K562 (cell line): ENCODE measurements around the gene ERH. TPM values are rescaled to one million over a fixed set of nuclear protein-coding genes. Genes with fewer than 3 reads are reported as not detected.

Experiments
- ATAC-seq: fragments of 200-7000 bp; cut with Tn5 transposase; 3 replicates; pipeline ENCODE4 v1.9.1; 2020; ENCODE audit warnings: moderate library complexity
- BruUV-seq: library from RNA; stranded (reverse); fragments of 400-500 nt; replicated peaks from 2 replicates; lab custom pipeline; 2021; lab: Mats Ljungman, UMichigan
- CTCF ChIA-PET: fragments of 300-600 bp; formaldehyde crosslinking; extraction: SDS; loops from one replicate; lab custom pipeline; 2021; ENCODE audit warnings: low intra/inter-chr PET ratio; lab: Yijun Ruan, JAX
- POLR2A ChIA-PET: fragments of 300-600, 350-650 bp; sonication (Branson Sonifier 250); formaldehyde crosslinking; extraction: SDS; loops from one replicate; lab custom pipeline; 2021; ENCODE audit warnings: antibody characterized with exemption, inconsistent platforms; lab: Yijun Ruan, JAX
- DNase-seq, 4 experiments: peaks; one replicate each; pipeline versions ENCODE4 v3.0.0 to v3.0.0-alpha.2; 2011 to 2018; ENCODE audit warnings: low spot score in 3 of 4, mixed read lengths in 3 of 4; ENCODE audit errors: extremely low read depth in 1 of 4
- FAIRE-seq: peaks from 2 replicates; lab custom pipeline; 2011; peaks lifted over from hg19 to GRCh38; lab: Jason Lieb, UNC
- H2AFZ ChIP-seq: 2 replicates; pipeline ENCODE4 v1.6.0; 2011; ENCODE audit warnings: low read depth, low read length, control low read depth, inconsistent platforms
- H3K27ac ChIP-seq: fragments of 200-600 bp; 3 replicates; pipeline ENCODE4 v1.8.0; 2011; ENCODE audit warnings: low read depth, mild to moderate bottlenecking, control low read depth, inconsistent platforms, low read length, moderate library complexity, mixed read lengths; ENCODE audit errors: extremely low read depth
- H3K27me3 ChIP-seq, 2 experiments: fragments of 300-600 bp in 1 of 2; 2 replicates in 1 of 2; 3 replicates in 1 of 2; pipeline versions ENCODE4 v1.6.0 to v1.8.0; 2011; ENCODE audit warnings: inconsistent platforms in 2 of 2, low read length in 2 of 2, mild to moderate bottlenecking in 1 of 2, mixed read lengths in 1 of 2, moderate library complexity in 1 of 2; ENCODE audit not compliant: control insufficient read depth in 2 of 2, insufficient read depth in 2 of 2
- H3K36me3 ChIP-seq: fragments of 300-600 bp; 3 replicates; pipeline ENCODE4 v1.8.0; 2011; ENCODE audit warnings: mild to moderate bottlenecking, low read length, inconsistent platforms; ENCODE audit not compliant: control insufficient read depth, insufficient read depth
- H3K4me1 ChIP-seq, 2 experiments: fragments of 200-600 bp in 1 of 2; replicated peaks in 1 of 2; 2 replicates in 1 of 2; 3 replicates in 1 of 2; pipeline versions ENCODE4 v1.5.1 to v1.8.0; 2011; ENCODE audit warnings: inconsistent platforms in 2 of 2, low read length in 2 of 2, mild to moderate bottlenecking in 1 of 2, mixed read lengths in 1 of 2, moderate library complexity in 1 of 2; ENCODE audit not compliant: control insufficient read depth in 2 of 2, insufficient read depth in 2 of 2
- H3K4me2 ChIP-seq: 2 replicates; pipeline ENCODE4 v1.6.1; 2011; ENCODE audit warnings: low read length, control low read depth, inconsistent platforms, mixed read lengths; ENCODE audit not compliant: insufficient read depth
- H3K4me3 ChIP-seq: fragments of 200-600 bp; sonication (generic), shearing (Covaris generic); 2 replicates; pipeline ENCODE4 v1.5.1; 2016; ENCODE audit warnings: control low read depth, inconsistent platforms
- H3K79me2 ChIP-seq: fragments of 200-600 bp; 3 replicates; pipeline ENCODE4 v1.8.0; 2011; ENCODE audit warnings: low read length, inconsistent platforms; ENCODE audit not compliant: control insufficient read depth, insufficient read depth
- H3K9ac ChIP-seq, 2 experiments: 2 replicates each; pipeline versions ENCODE4 v1.6.0 to v1.6.1; 2011; ENCODE audit warnings: low read depth in 2 of 2, low read length in 2 of 2, control low read depth in 1 of 2, inconsistent platforms in 1 of 2, mild to moderate bottlenecking in 1 of 2, mixed read lengths in 1 of 2; ENCODE audit not compliant: insufficient read depth in 1 of 2
- H3K9me1 ChIP-seq: one replicate; pipeline ENCODE4 v1.6.0; 2011; ENCODE audit warnings: inconsistent platforms, mild to moderate bottlenecking, low read length, moderate library complexity; ENCODE audit not compliant: control insufficient read depth, insufficient read depth
- H3K9me3 ChIP-seq: replicated peaks from 2 replicates; pipeline ENCODE4 v1.5.1; 2011; ENCODE audit warnings: low read depth, low read length, inconsistent platforms; ENCODE audit not compliant: control insufficient read depth, insufficient read depth
- H4K20me1 ChIP-seq: replicated peaks from 2 replicates; pipeline ENCODE4 v1.6.1; 2011; ENCODE audit warnings: low read length, inconsistent platforms, mixed read lengths; ENCODE audit not compliant: control insufficient read depth, insufficient read depth
- NEUROD1 ChIP-seq: fragments of 150-350 bp; IDR thresholded peaks from 2 replicates; pipeline ENCODE4 v1.6.1; 2014; ENCODE audit warnings: borderline replicate concordance, low read length, low read depth; ENCODE audit not compliant: partially characterized antibody
- NFRKB ChIP-seq: fragments of 450-650 bp; IDR thresholded peaks from 2 replicates; pipeline ENCODE4 v1.6.1; 2016; ENCODE audit warnings: low read depth
- RCOR1 ChIP-seq, 2 experiments: IDR thresholded peaks; 2 replicates each; pipeline ENCODE4 v1.6.1; 2012; ENCODE audit warnings: low read depth in 2 of 2, low read length in 2 of 2, borderline replicate concordance in 1 of 2, improper control_type of control experiment in 1 of 2
- TSHZ1 ChIP-seq: fragments of 250-450 bp; sonication (Bioruptor Pico); IDR thresholded peaks from 2 replicates; pipeline ENCODE4 v1.4.0; 2020; ENCODE audit warnings: mild to moderate bottlenecking, moderate library complexity
- ZNF311 ChIP-seq: fragments of 250-450 bp; sonication (Bioruptor Pico); IDR thresholded peaks from 2 replicates; pipeline ENCODE4 v1.4.0; 2020; ENCODE audit warnings: mild to moderate bottlenecking, moderate library complexity
- ZNF766 ChIP-seq: fragments of 200-800 bp; sonication (Bioruptor generic); conservative IDR thresholded peaks from 2 replicates; pipeline ENCODE4 v1.6.1; 2016; ENCODE audit warnings: missing genetic modification characterization, missing compliant biosample characterization
- WGBS: fragments of 100-300 bp; shearing (Covaris generic); methylation state at CpG from one replicate; pipeline ENCODE4 v1.1.6; 2016; ENCODE audit warnings: low coverage, mixed read lengths; ENCODE audit not compliant: insufficient coverage; ENCODE audit errors: missing lambda C conversion rate; 5-methylcytosine and 5-hydroxymethylcytosine counted together
- in situ Hi-C: fragments of 300-500 bp; cut with MboI; formaldehyde crosslinking; loops from 4 replicates; pipeline ENCODE4 v1.15.0; 2018; ENCODE audit warnings: inconsistent platforms, mixed read lengths
- intact Hi-C: fragments of 100-400 bp; cut with micrococcal nuclease; formaldehyde crosslinking; loops from 2 replicates; pipeline ENCODE4 v1.14.2; 2022
- polyA plus RNA-seq, 8 experiments: library from polyadenylated mRNA; depleted of rRNA in 4 of 8; stranded (reverse) in 5 of 8; unstranded in 3 of 8; fragments of >200 nt; fragmentation: Nextera tagmentation in 2 of 8; fragmentation: Illumina TruSeq in 1 of 8; extraction: Ambion mirVana in 2 of 8; extraction: Trizol in 1 of 8; gene quantifications; 2 replicates each; pipeline versions ENCODE4 v1.2.1 to v1.2.3, GENCODE V29; 2011 to 2014; ENCODE audit warnings: inconsistent platforms in 1 of 8, missing spikeins in 1 of 8
- total RNA-seq, 7 experiments: library from RNA; depleted of rRNA in 6 of 7; stranded (reverse); fragments of >200 nt in 6 of 7; fragmentation: Illumina TruSeq in 2 of 7; extraction: Trizol in 2 of 7; gene quantifications; 2 replicates each; pipeline versions ENCODE4 v1.2.1 to v1.2.3, GENCODE V29; 2011 to 2021; ENCODE audit warnings: low replicate concordance in 1 of 7

ERH gene
- total and polyA plus RNA-seq, 9 of the 15 experiments (the other 6 are each of a cell fraction or from before 2014, with no cell fraction given), result 78.2 to 474 (median 250) TPM

GRCh38 chr14:69351385-69351784 is 46.7 kb downstream of the ERH start:
- Histone ChIP-seq H2AFZ (no peak overlapping the region), H4K20me1 (no peaks in the 10 kb centered on the region), H3K79me2 (no peaks in the 10 kb centered on the region), H3K4me1 (no peaks in the 10 kb centered on the region), H3K9me1 (no peaks in the 10 kb centered on the region), H3K9me3 (no peaks in the 10 kb centered on the region), H3K27ac (no peak overlapping the region), H3K27me3 (peaks cover 0 to 76% of the 10 kb centered on the region in 2 experiments; a peak in 3 of 5 replicates), H3K4me3 (no peak overlapping the region), H3K36me3 (no peaks in the 10 kb centered on the region), H3K4me2 (no peak overlapping the region), H3K9ac (no peak overlapping the region)
- TF ChIP-seq ZNF766, result no peak
- no peak for TF ChIP-seq ZNF311 (CRISPR knock-in tag)
- no peak for TF ChIP-seq RCOR1 (IDR thresholded peaks at IDR 0.05; ENCODE audit: borderline replicate concordance in 1 of 2, low read depth in 2 of 2, low read length in 2 of 2)
- no peak for TF ChIP-seq TSHZ1 (CRISPR knock-in tag)
- TF ChIP-seq NFRKB, result no peak
- TF ChIP-seq NEUROD1, result no peak
- 0% methylated on average over 3 of the region's 3 CpGs for WGBS
- FAIRE-seq (no peak), ATAC-seq (no peak), DNase-seq (no peak)
- CTCF ChIA-PET, result no interaction called here
- in situ Hi-C loops, result no loop called here
- POLR2A ChIA-PET, result interaction anchor here (0.6 kb wide), 1 partner anchor 57 kb away, joined by 3 read pairs; no protein-coding TSS in a partner anchor
- intact Hi-C loops, result no loop called here
- no TSS peak for BruUV-seq
